Ovary (tissue), 9 donors: ENCODE results near the gene WDR55. TPM values are rescaled to one million over a fixed set of nuclear protein-coding genes. Genes with fewer than 3 reads are reported as not detected.
"Not testable (repeated sequence)": the region's sequence is repeated elsewhere in the genome, so short reads cannot be mapped to it uniquely, and the experiment has no call there.

Experiments used
- DNase-seq, 5 donors: peaks; one replicate each; pipeline ENCODE4 v3.0.0-alpha.2; 2019 to 2020
- H3K27ac ChIP-seq, 2 donors: fragments of 200-600 bp; one replicate each; pipeline versions ENCODE4 v1.5.1 to v1.8.0; 2019 to 2022
- H3K27me3 ChIP-seq: fragments of 200-600 bp; one replicate; pipeline ENCODE4 v1.8.0; 2022
- H3K36me3 ChIP-seq: fragments of 200-600 bp; sonication (generic); one replicate; pipeline ENCODE4 v1.5.1; 2019
- H3K4me1 ChIP-seq: one replicate; pipeline ENCODE4 v1.8.1; 2013; ENCODE audit warnings: mild to moderate bottlenecking, moderate library complexity; ENCODE audit not compliant: insufficient read depth
- H3K4me3 ChIP-seq: fragments of 200-600 bp; sonication (generic); one replicate; pipeline ENCODE4 v1.5.1; 2017
- H3K9me3 ChIP-seq, 2 donors: fragments of 200-600 bp in 1 of 2; sonication (generic) in 1 of 2; one replicate each; pipeline versions ENCODE4 v1.5.1 to v1.8.1; 2013 to 2019; ENCODE audit warnings: mild to moderate bottlenecking in 1 of 2, moderate library complexity in 1 of 2
- EP300 ChIP-seq: sonication (generic); formaldehyde crosslinking; IDR thresholded peaks from one replicate; pipeline ENCODE4 v1.6.1; 2017; ENCODE audit warnings: antibody characterized with exemption
- POLR2A ChIP-seq: fragments of 450-650 bp; IDR thresholded peaks from one replicate; pipeline ENCODE4 v1.6.1; 2017; ENCODE audit warnings: antibody characterized with exemption, mild to moderate bottlenecking, moderate library complexity
- WGBS, 3 donors: extraction: QIAGEN DNeasy Blood & Tissue Kit in 1 of 3; methylation state at CpG; one replicate each; pipeline versions ENCODE4 v1.1.5 to v1.1.7; 2013 to 2017; 5-methylcytosine and 5-hydroxymethylcytosine counted together
- intact Hi-C, 4 donors: fragments of 100-400 bp; cut with DNase I; formaldehyde crosslinking; loops; one replicate each; pipeline versions ENCODE4 v1.11.0 to v1.15.1; 2022 to 2023
- polyA plus RNA-seq, 2 donors: library from polyadenylated mRNA; stranded (reverse); fragments of 200-250 nt in 1 of 2; fragments of 350-450 nt in 1 of 2; fragmentation: Illumina TruSeq in 1 of 2; extraction: RNeasy Lipid Tissue Mini Kit (QIAGEN cat#74804) in 1 of 2; gene quantifications; one replicate each; pipeline ENCODE4 v1.2.3, GENCODE V29; 2013 to 2014
- total RNA-seq, 7 donors: library from RNA; depleted of rRNA in 2 of 7; stranded (reverse); fragments of >200 nt in 2 of 7; fragmentation: NEBNext Ultra II Directional in 3 of 7; extraction: Animal tissue kit (Norgen Biotek cat#: 25700) in 3 of 7; gene quantifications; one replicate each; pipeline versions ENCODE4 v1.1.0 to v1.2.4, GENCODE V29; 2016 to 2023
- TF ChIP-seq, protein P1 (sequence below), 3 donors: fragments of 450-650 bp in 2 of 3; fragments of 200-600 bp in 1 of 3; IDR thresholded peaks; one replicate each; pipeline versions ENCODE4 v1.5.1 to v1.8.0; 2016 to 2022; ENCODE audit warnings: antibody characterized with exemption in 3 of 3, mild to moderate bottlenecking in 1 of 3
- donor health status: DM: no; HTN: no; CAD: no; lungs with moderate emphysema.
- donor health status: DM: no; HTN: no; CAD: no.
- donor health status: Bipolar disorder and iron deficiency.
- donor health status: DM: yes; HTN: yes; CAD: no.
- donor health status: DM: no; HTN: no; CAD: no.
- donor health status: DM: yes; HTN: yes; CAD: no.

The WDR55 gene
- total and polyA plus RNA-seq, 9 donors: 9.1 to 16.6 (median 12.3) TPM

DNA sequence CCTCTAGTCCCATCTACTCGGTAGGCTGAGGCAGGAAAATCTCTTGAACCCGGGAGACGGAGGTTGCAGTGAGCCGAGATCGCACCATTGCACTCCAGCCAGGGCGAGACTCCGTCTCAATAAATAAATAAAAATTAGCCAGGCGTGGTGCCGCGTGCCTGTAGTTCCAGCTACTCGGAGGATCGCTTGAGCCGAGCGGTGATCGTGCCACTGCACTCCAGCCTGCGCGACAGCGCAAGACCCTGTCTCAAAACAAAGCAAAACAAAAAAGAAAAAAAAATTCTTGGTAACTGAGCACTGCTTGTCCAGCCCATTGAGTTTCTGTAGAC is 710 bp upstream of the WDR55 start:
- DNase-seq: no peak
- no peaks in the 10 kb centered on the region for H3K36me3 ChIP-seq
- no peaks in the 10 kb centered on the region for H3K27me3 ChIP-seq
- no peaks in the 10 kb centered on the region for H3K9me3 ChIP-seq
- H3K27ac ChIP-seq: peak overlapping the region in 1 of 2 donors; percentile 74
- peak overlapping the region; percentile 86 for H3K4me3 ChIP-seq
- WGBS, 3 donors: 3 to 18% (median 5%) methylated on average over 18 of the region's 18 CpGs
- TF ChIP-seq, protein P1, sequence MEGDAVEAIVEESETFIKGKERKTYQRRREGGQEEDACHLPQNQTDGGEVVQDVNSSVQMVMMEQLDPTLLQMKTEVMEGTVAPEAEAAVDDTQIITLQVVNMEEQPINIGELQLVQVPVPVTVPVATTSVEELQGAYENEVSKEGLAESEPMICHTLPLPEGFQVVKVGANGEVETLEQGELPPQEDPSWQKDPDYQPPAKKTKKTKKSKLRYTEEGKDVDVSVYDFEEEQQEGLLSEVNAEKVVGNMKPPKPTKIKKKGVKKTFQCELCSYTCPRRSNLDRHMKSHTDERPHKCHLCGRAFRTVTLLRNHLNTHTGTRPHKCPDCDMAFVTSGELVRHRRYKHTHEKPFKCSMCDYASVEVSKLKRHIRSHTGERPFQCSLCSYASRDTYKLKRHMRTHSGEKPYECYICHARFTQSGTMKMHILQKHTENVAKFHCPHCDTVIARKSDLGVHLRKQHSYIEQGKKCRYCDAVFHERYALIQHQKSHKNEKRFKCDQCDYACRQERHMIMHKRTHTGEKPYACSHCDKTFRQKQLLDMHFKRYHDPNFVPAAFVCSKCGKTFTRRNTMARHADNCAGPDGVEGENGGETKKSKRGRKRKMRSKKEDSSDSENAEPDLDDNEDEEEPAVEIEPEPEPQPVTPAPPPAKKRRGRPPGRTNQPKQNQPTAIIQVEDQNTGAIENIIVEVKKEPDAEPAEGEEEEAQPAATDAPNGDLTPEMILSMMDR (IDR thresholded peaks at IDR 0.05): no peak
- TF ChIP-seq POLR2A (no peak), EP300 (no peak)
- intact Hi-C loops: no loop called here
- peaks cover 6% of the 10 kb centered on the region for H3K4me1 ChIP-seq

DNA sequence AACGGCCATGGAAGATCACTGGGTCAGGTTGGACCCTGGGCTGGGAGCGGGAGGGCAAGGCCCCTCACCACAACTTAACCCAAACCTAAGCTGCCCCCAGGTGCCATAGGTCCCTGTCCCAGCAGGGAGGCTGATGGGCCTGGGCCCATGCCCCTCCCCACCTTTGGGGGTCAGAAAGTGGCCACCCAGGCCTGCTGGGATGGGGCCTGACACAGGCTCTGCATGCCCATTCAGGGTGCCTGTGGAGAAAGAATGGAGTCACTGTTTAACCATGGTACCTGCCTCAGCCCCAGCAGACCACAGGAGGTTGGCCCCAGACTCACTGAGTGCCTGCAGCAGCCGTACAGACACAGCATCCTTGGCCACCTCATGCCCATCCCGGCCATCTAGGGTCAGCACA is 6.3 kb downstream of the WDR55 start:
- intact Hi-C loops, H3K27ac ChIP-seq, H3K4me3 ChIP-seq, DNase-seq, H3K36me3 ChIP-seq, H3K27me3 ChIP-seq, H3K9me3 ChIP-seq, H3K4me1 ChIP-seq: not testable (repeated sequence)
- WGBS, 3 donors: 90 to 97% (median 95%) methylated on average over 4 of the region's 4 CpGs

DNA sequence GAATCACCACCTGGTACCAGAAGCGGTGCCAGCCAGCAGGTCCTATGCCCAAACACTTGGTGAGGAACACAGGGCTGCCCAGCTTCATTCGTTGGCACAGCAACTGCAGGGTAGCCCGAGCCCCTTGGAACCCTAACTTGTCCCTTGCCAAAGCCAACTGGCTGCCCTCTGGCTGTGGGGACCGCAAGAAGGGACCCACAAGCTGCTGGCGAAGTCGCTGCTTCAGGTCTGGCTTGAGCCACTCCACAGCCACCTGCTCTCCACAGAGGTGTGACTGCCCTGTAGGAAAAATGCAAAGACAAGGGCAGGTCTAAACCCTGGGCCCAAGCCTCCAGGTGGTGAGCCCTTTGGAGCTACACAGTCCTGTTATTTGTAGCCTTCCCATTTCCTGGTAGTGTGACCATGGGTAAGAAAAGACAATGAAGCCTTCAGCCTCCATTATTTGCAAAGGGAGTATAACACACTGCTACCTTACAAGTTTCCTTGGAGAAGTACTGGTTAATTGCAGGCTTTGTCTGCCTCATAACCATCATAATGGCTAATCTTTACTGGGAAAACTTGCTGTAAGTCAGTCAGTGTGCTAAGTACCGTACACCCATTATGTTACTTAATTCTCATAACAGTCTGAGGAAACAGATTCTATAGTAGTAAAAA is 6.9 kb downstream of the WDR55 start:
- H3K27me3 ChIP-seq: no peaks in the 10 kb centered on the region
- H3K36me3 ChIP-seq: no peaks in the 10 kb centered on the region
- 96 to 97% (median 97%) methylated on average over 1 to 6 of the region's 7 CpGs for WGBS, 3 donors
- H3K4me3 ChIP-seq: no peak overlapping the region
- H3K9me3 ChIP-seq: no peaks in the 10 kb centered on the region
- intact Hi-C loops: no loop called here
- H3K4me1 ChIP-seq: peaks cover 5% of the 10 kb centered on the region
- DNase-seq: no peak
- TF ChIP-seq POLR2A (no peak), EP300 (no peak)
- TF ChIP-seq, protein P1 (IDR thresholded peaks at IDR 0.05): no peak
- H3K27ac ChIP-seq: no peak overlapping the region

DNA sequence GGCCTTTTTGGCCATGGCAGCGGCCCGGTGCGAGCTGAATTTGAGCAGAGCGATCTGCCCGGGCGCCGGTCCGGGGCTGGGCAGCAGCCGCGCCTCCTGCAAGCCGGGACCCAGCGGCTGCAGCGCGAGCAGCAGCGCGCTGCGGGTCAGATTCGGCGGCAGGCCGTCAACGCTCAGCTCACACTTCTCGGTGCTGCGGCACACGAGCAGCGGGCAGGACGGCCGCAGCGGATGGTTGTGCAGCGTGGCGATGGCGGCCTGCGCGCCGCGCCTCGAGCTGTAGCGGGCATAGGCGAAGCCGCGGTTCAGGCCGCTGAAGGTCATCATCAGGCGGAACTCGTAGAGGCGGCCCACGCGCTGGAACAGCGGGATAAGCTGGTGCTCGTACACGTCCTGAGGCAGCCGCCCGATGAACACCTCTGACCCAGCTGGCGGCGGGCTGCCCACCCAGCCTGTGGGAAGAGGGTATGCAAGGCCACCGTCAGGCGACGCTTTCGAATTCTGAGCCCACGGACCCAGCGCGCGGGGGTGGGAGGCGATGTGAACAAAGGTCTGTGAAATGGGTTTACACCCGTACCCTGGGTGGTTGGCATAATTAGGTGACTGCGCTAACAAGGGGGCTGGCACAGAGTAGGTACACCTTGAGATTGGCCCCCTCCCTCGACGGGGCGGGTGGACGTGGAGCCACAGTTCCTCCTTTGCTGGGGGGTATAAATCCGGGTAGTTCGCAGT is 7.9 kb downstream of the WDR55 start:
- Histone ChIP-seq H3K4me1 (peaks cover 3% of the 10 kb centered on the region), H3K27me3 (no peaks in the 10 kb centered on the region), H3K4me3 (no peak overlapping the region), H3K27ac (no peak overlapping the region), H3K36me3 (no peaks in the 10 kb centered on the region), H3K9me3 (no peaks in the 10 kb centered on the region)
- DNase-seq: peak in 3 of 5 donors; percentile 28 to 69 (median 59)
- intact Hi-C loops: no loop called here
- TF ChIP-seq, protein P1 (IDR thresholded peaks at IDR 0.05): no peak
- no peak for TF ChIP-seq POLR2A
- TF ChIP-seq EP300: no peak
- WGBS, 3 donors: 20 to 49% (median 29%) methylated on average over 57 to 70 of the region's 70 CpGs
